HG02763 (cell line): ENCODE data around the gene CSK.

Experiments used
- ATAC-seq: cut with Tn5 transposase; IDR thresholded peaks from one replicate; pipeline ENCODE4 v1.9.1; 2021; ENCODE audit warnings: mild to moderate bottlenecking, moderate library complexity; ENCODE audit not compliant: unreplicated experiment

Gene CSK

DNA sequence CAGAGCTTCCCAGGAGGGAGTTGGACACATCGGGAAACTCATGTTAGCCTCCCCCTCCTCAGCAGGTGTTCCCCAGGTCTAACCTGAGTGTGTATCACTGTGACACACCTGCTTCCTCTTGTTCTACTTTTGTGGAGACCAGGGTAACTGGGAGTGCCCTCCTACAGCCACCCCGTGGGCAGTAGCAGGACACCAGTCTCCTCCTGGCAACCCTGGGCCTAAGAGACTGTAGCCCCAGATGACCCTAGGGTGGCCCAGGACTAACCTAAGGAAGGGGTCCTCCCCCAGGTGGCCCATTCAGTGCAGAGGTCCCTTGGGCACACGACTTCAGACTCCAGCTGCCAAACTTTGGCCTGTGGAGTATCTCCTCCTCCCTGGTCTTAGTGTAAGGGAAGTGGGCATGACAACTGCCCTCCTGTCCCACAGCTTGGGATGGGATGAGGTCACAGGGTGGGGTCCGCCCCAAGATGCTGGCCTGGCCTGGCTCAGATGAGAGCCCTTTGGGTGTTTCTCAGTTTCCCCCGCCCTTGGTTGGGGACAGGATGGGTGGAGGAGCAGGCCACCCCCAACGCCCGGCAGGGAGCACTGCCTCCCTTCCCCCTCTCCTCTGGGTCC, 4.8 kb downstream of the CSK start:
- no peak for ATAC-seq

DNA sequence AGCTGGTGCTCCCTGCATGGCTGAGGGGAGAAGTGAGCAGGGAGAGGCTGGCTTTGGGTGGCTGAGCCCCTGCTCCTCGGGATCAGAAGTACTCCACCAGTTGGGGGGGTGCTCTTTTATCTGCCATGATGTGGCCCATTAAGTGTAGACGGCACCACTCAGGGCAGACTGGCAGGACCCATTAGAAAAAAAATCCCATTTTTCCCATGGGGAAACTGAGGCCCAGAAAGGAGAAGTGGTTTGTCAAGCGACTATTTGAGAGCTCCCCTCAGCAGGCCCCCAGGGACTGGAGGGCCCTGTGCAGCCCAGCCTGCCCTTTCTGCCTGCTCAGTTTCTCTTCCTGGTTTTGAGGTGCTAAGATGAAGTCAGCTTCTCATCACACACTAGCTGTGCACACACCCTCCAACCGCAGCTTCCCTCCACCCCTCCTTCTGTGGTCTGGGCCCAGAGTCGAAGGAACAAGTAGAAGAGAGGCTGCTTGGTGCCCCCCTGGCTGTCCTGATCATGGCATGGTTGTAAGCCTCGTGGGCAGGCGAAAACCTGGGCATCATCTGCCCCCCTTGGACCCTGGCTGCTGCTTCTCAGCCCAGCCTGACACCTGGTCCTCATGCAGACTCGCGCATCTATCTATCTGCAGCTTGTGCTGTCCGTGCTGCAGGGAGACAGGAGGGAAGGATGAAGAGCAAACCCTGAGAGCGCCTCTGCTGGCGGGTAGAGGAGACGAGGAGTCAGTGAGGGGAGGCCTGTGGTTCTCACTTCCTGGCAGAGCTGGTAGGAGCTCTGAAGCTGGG, 5.6 kb downstream of the CSK start:
- peak; percentile 43 for ATAC-seq

DNA sequence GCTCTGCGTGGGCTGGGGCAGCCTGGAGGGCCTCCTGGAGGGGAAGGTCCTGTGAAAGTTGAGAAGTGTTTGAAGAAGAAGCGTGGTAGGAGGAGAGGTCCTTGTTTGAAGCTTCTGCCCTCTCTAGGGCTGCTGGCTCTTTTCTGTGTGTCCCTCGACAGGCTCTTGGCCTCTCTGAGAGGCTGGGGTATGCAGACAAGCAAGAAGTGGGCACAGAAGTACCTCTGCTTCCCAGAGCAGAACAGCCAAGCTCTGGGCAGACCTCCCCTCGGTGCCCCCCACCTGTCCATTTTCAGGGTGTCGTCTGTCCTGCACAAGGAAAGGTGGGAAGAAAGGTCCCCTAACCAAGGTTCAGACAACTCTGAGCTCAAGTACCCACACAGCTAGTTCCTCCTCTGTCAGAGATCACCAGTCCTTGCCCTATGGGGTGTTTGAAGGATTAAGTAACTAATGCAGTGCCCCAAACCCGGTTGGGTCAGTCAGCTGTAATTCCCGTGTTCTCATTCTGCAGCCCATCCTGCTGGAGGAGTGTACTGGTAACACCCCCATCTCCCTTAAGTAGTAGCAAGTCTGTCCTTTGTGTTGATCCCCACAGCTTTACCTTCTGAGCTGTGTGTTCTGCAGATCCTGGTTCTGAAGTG, 6.3 kb downstream of the CSK start:
- no peak for ATAC-seq

DNA sequence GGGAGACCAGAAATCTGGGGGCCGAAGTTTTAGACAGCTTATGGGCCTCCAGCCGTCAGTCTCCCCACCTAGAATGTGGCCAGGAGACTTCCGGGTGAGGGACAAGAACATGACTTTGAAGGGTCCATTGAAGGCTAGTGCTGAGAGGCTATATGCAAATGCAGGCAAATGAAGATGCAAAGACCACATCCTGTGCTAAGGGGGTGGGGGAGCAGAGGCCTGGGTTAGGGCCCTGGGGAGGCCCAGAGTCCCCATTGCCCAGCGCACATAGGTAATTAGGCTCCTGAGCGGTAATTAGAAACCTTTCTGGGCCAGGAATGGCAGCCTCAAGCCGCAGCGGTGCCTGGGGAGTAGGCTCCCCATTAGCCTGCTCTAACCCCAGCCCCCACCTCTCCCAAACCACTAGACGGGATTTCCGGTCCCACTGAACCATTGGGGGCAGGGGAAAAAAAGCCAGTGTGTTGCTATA, 6.8 kb downstream of the CSK start:
- ATAC-seq: no peak

DNA sequence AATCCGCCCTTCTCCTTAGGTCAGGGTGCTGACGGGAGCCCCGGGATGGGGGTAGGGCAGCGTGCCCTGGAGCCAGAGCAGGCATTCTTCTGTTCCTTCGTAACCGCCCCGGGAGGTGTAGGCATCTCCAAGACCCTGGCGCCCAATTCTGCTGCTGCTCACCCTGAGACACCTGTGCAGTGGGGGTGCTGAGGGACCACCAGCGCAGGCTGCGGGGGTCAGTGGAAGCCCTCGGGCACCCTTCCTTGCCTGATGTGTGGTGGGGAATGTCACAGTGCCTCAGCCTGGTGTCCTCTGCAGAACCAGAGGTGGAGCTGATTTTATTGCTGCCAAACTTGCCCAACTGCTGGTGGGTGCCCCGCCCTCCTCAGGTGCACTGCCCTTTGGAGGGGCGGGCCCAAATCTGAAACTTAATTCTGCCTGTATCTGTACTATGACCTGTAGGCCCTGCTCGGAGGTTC, 7.3 kb downstream of the CSK start:
- no peak for ATAC-seq

DNA sequence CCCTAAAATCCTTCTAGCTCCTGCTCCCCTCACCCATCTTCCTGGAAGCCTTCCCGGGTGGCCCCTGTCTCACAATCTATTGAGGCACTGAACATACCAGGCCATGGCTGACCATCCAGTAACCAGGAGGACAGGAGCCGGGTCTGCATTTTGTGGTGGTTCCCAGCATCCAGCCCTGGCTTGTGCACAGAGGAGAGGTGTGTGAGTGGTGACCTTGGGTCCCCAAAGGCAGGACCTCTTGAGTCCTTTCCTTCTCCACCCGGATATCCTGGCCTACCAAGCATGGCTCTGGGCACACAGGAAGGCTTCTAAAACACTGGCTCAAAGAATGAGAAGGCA, 7.8 kb downstream of the CSK start:
- ATAC-seq: no peak

DNA sequence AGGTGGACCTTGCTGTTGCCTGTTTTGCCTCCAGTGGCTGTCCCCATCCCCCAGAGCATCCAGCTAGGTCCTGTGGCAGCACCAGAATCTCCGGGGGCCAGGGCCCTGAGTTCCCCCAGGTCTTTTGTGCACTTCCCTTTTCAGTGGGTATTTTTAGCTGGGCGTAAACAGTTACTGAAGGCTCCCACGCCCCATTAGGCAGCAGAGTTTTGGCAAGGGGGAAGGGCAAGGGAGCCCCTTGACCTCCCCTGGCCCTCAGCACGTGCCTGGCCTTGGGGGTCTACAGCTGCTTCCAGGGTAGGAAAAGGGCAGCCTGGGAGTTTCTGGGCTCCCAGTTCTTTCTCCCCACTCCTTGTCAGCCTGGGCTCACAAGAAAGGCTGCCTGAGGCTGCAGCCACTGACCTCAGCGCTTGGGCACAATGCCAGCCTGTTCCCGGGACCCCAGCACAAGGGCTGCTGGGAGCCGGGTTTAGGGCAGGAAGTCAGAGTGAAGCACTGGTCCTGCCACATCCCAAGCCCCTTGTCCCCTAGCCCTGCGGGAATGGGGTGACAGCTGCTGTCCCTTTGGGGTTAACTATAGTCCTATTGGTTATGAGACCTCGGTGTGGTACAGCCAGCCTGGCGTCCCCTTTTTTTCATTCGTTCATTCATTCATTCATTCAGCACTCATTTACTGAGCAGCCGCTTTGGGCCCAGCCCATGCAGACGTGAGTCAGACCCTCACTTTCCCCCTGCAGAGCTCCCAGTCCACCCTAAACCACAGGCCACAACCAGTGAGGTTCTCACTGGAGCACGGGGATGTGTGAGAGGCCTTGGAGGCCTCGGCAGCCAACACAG, 8.4 kb downstream of the CSK start:
- no peak for ATAC-seq

DNA sequence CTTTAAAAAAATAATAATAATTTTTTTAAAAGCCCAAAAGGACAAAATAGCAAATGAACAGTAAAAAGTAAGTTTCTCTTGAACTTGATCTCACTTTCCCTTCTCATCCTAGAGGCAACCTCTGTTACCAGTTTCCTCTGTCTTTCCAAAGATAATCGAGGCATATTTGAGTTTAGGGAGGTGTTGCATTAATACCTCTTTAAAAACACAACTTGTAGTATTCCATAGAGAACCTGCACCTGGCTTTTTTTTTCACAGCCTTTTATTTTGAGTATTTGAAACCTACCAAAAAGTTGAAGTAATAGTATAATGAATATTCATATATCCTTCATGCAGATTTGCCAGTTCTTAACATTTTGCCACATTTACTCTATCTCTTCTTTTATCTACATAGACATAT, 9.1 kb downstream of the CSK start:
- ATAC-seq: no peak

DNA sequence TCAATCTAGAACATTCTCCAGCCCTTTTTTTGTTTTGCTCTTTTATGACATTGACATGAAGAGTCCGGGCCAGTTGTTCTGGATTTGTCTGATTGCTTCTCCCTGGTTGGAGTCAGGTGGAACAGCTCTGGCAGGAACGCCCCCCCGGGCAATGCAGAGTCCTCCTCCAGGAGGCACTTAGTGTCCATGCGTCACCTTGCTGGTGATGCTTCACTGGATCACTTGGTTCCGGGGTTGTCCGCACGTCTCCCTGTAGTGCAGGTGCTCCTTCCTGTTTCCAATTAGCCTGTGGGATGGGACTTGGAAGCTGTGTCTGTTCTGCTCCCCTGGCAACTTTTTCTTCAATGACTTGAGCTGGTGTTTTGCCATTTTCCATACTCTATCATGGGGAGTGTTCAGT, 9.8 kb downstream of the CSK start:
- no peak for ATAC-seq

DNA sequence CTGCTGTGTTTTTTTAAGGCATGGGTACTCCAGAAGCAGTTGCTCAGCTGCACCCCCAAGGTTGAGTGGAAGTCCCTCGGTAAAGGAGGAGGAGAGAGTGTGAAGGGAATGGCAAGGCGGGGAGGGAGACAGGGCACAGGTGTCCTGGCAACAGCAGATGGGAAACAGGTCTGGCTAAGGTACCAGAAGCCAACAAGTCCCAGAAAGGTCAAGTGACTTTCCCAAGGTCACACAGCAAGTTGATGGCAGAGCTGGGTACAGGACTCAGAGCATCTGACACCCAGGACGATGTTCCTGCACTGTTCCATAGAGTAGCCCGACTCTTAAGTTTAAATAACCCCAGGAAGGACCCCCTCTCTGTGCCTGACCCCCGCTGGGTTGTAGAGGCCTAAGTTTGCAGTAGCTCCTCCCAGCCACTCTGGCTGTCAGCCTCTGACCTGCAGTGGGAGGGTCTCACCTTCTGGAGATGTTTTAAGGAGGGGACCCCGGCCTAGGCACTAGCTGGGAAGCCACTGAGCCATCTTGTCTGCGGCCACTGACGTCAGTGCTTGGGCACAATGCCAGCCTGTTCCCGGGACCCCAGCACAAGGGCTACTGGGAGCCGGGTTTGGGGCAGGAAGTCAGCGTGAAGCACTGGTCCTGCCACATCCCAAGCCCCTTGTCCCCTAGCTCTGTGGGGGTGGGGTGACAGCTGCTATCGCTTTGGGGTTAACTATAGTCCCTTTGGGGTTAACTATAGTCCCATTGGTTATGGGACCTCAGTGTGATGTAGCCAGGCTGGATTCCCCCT, 10.5 kb downstream of the CSK start:
- ATAC-seq: no peak

DNA sequence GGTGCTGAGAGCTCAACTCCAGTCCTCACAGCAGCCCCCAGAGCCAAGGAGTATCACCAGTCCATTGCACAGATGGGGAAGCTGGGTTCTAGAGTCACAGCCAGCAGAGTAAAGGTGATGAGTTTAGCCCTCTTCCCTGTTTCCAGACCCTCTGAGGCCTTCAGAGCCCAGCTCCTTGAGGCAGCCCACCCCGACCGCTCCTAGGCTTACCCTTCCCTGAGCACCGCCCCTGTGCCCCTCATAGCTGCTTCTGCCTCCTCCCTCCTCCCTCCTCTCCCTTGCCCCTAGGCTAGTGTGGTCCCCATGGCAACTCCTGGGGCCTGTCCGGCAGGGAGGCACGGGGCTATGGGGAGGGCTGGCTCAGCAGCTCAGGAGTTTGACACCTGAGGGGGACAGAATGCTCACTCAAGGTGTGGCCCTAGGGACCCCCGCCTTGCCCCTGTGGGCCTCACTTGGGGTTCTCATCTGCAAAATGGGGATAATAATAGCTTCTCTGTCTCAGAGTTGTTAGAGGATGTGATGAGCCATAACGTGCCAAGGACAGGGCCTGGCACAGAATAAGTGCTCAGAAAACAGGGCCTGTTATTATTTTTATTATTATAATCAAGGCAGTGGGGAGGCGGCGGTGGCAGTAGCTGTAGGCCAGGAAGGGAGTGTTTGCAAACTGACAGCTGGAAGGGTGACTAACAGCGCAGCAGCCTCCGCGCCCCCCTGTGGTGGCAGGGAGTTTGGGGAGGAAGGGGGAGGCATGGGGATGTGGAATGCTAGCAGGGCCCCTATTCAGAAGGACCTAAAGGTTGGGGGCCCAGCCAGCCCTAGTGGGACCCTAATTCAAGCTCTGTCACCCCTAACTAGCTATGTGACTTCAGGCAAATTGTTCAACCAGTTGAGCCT, 11.5 kb downstream of the CSK start:
- ATAC-seq: no peak

DNA sequence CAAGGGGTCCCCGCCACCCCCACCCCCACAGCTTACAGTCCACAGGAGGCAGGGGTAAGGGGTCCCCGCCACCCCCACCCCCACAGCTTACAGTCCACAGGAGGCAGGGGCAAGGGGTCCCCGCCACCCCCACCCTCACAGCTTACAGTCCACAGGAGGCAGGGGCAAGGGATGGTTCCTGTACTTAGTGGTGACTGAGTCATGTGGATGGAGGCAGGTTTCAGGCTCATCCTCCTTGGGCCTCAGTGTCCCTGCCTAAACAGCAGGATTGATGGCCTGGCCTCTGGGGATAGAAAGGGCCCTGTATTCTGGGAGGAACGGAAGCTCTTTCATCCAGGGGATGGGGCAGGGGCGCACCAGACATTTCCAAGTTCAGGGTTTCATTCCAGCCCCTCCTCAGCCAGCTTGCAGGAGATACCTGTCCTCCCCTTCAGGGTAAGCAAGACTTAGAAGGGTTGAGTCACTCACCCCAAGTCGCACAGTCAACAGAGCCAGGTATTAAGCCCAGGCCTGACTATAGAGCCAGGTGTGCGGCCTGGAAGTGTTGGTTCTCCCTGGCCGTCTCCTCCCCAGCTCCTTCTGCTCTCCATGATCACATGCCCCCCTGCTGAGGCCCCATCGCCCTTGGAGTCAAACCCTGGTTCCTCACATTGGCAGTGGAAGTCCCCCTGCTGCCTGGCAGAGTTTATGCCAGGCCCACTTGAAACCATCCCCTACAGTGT, 12.5 kb downstream of the CSK start:
- ATAC-seq: no peak

DNA sequence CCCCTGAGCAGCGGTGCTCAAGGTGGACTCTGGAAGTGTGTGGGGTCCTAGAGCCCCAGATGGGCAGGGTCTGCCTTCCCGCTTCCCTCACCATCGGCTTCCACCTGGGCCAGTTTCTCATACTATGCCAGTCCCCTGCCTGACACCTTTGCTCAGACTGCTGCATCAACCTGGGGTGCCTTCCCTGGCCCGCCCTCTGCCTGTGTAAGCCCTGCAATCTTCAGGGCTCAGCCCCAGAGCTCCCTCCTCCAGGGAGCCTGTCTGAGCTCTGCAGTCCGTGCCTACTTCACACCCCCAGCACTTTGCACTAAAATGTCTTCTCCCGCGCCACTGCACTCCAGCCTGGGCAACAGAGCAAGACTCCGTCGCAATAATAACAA, 13.1 kb downstream of the CSK start:
- ATAC-seq: no peak

DNA sequence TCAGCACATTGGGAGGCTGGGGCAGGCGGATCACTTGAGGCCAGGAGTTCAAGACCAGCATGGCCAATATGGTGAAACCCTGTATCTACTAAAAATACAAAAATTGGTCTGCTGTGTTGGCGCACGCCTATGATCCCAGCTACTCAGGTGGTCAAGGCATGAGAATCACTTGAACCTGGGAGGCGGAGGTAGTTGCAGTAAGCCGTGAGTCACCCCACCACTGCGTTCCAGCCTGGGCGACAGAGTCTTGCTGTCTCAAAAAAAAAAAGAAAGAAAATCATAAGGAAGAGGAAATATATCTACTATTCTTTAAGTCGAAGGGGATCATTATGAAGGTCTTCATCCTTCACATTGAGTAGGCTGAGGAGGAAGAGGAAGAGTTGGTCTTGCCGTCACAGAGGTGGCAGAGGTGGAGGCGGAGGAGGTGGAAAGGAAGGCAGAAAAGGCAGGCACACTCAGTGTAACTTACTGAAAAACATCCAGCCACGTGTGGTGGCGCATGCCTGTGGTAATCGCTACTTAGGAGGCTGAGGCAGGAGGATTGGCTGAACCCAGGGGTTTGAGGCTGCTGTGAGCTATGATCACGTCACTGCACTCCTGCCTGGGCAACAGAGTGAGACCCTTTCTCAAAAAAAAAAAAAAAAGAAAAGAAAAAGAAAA, 14.2 kb downstream of the CSK start:
- no peak for ATAC-seq

DNA sequence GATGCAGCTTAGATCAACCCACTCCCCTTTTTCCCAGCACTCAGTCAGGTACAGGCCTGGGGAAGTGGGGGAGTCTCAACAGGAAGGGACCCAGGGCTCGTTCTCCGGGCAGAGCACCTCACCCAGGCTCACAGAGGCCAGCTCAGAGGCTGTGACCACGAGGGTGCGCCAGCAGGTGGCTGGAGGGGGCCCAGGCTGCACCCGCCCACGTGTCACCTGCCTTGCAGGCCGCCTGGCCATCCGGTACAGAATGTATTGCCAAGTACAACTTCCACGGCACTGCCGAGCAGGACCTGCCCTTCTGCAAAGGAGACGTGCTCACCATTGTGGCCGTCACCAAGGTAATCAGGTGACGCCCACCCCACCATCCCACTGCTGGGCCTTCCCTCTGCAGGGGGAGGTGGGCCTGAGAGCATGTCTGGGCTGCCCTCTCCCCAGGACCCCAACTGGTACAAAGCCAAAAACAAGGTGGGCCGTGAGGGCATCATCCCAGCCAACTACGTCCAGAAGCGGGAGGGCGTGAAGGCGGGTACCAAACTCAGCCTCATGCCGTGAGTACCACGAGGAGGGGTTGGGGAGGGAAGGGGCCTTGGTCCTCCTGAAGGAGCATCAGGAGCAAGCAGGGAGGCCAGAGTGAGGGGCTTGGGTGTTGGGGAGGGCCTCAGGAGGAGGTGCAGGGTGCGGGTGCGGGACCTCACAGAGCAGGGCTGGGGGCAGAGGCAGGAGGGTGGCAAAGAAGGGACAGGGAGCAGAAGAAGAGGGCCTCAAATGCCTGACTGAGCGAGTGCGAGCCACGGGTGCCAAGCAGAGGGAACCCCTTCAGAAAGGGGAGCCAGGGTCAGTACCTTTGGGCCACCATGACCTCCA, 16.7 kb downstream of the CSK start:
- ATAC-seq: no peak

DNA sequence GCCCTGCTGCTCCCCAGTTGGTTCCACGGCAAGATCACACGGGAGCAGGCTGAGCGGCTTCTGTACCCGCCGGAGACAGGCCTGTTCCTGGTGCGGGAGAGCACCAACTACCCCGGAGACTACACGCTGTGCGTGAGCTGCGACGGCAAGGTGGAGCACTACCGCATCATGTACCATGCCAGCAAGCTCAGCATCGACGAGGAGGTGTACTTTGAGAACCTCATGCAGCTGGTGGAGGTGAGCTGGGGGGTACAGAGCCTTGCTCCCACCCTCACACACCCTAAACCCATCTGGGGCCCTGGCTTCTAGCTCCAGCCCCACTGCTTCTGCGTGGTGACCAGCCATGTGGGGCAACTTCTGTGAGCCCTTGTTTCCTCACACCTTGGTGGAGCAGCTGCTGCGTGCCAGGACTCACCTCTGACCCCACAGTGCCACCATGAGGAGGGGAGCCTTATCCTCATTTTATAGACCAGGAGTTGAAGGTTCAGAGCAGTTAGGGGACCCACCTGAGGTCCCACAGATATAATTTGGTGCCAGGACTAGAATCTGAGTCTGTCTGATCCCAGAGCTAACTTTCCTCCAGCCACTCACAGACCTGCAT, 17.5 kb downstream of the CSK start:
- no peak for ATAC-seq
